Brain microvascular endothelial cell (primary cell): ENCODE data around the gene ANKRD9.

ENCODE experiments used
- DNase-seq: peaks from one replicate; pipeline ENCODE4 v3.0.0-alpha.2; 2020
- H3K27ac ChIP-seq: fragments of 250-450 bp; sonication (Bioruptor Pico); 2 replicates; pipeline ENCODE4 v1.5.1; 2020; ENCODE audit warnings: mild to moderate bottlenecking, moderate library complexity
- H3K27me3 ChIP-seq: fragments of 250-450 bp; sonication (Bioruptor Pico); replicated peaks from 2 replicates; pipeline ENCODE4 v1.5.1; 2020; ENCODE audit warnings: mild to moderate bottlenecking
- H3K36me3 ChIP-seq: fragments of 250-450 bp; sonication (Bioruptor Pico); replicated peaks from 2 replicates; pipeline ENCODE4 v1.5.1; 2020; ENCODE audit warnings: mild to moderate bottlenecking
- H3K4me3 ChIP-seq: 2 replicates; pipeline ENCODE4 v1.5.1; 2011; ENCODE audit warnings: low read depth, mild to moderate bottlenecking, control low read depth, low read length, moderate library complexity
- in situ Hi-C: cut with HindIII; loops from 2 replicates; pipeline ENCODE4 v1.10.0; 2017; ENCODE audit warnings: low sequenced_read_pairs, low pct_ligation_motif_present
- TF ChIP-seq, protein P1 (sequence below): IDR thresholded peaks from 2 replicates; pipeline ENCODE4 v1.5.1; 2011; ENCODE audit warnings: low read depth, mild to moderate bottlenecking, moderate library complexity, low read length, control low read depth, inconsistent platforms; ENCODE audit errors: missing control alignments

Gene ANKRD9

DNA sequence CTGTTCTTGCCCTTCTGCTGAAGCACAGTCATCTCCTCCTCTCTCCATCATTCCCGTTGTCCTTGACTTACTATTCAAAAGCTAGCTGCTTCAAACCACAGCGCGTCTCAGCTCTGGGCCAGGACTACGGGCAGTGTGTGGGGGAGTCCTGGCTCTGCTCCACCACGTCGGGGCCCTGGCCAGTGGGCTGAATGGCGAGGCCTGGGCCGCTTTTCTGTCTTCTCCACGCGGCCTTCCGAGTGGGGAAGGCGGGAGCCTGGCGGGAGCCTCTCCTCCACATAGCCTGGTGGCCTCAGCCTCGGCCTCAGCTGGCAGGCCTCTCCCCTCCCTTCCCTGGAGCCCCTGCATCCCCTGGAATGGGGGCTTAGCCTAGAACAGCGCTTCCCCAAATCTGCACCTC is 16.5 kb downstream of the ANKRD9 start:
- H3K36me3 ChIP-seq = peaks cover 2% of the 10 kb centered on the region
- no peaks in the 10 kb centered on the region for H3K27me3 ChIP-seq
- TF ChIP-seq, protein P1, sequence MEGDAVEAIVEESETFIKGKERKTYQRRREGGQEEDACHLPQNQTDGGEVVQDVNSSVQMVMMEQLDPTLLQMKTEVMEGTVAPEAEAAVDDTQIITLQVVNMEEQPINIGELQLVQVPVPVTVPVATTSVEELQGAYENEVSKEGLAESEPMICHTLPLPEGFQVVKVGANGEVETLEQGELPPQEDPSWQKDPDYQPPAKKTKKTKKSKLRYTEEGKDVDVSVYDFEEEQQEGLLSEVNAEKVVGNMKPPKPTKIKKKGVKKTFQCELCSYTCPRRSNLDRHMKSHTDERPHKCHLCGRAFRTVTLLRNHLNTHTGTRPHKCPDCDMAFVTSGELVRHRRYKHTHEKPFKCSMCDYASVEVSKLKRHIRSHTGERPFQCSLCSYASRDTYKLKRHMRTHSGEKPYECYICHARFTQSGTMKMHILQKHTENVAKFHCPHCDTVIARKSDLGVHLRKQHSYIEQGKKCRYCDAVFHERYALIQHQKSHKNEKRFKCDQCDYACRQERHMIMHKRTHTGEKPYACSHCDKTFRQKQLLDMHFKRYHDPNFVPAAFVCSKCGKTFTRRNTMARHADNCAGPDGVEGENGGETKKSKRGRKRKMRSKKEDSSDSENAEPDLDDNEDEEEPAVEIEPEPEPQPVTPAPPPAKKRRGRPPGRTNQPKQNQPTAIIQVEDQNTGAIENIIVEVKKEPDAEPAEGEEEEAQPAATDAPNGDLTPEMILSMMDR = no peak
- H3K27ac ChIP-seq = no peak overlapping the region
- DNase-seq = no peak
- in situ Hi-C loops = no loop called here
- no peak overlapping the region for H3K4me3 ChIP-seq

DNA sequence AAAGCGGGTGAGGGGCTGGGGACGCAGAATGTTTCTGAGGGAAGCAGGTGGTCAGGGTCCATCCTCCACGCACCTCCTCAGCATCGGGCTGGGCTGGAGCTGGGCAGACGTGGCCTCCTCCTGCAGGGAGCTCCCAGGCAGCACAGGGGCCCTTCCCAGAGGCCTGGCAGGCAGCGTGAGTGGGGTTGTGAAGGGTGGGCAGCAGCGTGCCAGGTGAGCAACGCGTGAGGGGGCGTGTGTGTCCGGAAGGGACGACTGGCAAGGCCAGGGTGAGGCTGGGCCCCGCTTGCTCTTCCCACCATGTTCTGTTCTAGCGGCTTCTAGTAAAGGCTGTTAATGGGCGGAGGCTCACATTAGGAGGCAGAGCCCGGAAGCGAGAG is 17.1 kb downstream of the ANKRD9 start:
- no peak for DNase-seq
- H3K27ac ChIP-seq = no peak overlapping the region
- in situ Hi-C loops = no loop called here
- TF ChIP-seq, protein P1 = no peak
- H3K4me3 ChIP-seq = no peak overlapping the region
- H3K27me3 ChIP-seq = no peaks in the 10 kb centered on the region
- H3K36me3 ChIP-seq = no peaks in the 10 kb centered on the region

DNA sequence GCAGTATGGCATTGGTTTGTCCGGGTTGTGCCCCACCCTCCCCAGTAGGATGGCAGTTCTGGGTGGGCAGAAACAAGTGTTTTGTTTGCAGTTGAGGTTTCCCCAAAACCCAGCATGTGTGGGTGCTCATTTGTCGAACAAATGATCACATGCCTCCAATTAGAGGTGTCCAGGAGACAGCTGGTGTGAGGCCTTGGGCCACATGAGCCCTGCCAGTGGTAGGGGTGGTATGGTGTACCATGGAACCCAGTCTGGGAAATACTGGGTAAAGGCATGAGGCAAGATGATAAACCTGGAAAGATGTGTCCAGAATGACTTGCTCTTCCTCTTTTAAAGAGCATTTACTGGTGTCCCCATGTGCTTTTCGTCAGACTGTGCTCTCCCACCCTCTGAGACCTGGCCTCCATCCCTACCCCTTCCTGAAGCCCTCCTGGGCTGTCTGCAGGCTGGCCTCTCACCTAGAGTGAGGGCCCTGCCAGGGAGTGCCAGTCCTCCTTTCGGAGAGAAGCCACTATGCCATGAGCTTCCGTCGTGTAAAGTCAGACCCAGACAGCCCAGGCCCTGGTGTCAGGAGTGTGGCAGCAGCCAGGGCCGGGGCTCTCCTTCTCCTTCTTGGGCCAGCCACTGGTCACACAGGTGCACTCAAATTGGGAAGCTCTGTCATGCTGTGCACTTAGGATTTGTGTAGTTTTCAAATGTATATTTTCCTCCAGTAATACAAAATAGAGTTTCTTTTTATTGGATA is 17.6 kb downstream of the ANKRD9 start:
- in situ Hi-C loops = no loop called here
- Histone ChIP-seq H3K27ac (no peak overlapping the region), H3K36me3 (no peaks in the 10 kb centered on the region), H3K4me3 (no peak overlapping the region), H3K27me3 (no peaks in the 10 kb centered on the region)
- TF ChIP-seq, protein P1 = no peak
- no peak for DNase-seq

DNA sequence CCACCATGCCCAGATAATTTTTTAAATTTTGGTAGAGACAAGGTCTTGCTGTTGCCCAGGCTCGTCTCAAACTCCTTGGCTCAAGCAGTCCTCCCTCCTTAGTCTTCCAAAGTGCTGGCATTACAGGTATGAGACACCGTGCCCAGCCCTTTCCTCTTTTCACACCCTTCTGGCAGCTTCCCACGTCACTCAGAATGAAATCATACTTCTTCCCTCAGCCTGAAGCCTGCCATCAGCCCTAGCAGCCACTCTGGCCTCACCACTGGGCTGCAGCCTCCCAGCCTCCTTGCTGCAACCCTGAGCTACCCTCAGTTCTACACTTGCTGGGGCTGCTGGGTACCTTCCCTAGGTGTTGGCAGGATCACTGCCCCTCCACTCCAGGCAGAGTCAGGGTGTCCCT is 18.2 kb downstream of the ANKRD9 start:
- no peaks in the 10 kb centered on the region for H3K36me3 ChIP-seq
- H3K27me3 ChIP-seq = no peaks in the 10 kb centered on the region
- no peak overlapping the region for H3K27ac ChIP-seq
- no peak overlapping the region for H3K4me3 ChIP-seq
- TF ChIP-seq, protein P1 = no peak
- in situ Hi-C loops = no loop called here
- no peak for DNase-seq

DNA sequence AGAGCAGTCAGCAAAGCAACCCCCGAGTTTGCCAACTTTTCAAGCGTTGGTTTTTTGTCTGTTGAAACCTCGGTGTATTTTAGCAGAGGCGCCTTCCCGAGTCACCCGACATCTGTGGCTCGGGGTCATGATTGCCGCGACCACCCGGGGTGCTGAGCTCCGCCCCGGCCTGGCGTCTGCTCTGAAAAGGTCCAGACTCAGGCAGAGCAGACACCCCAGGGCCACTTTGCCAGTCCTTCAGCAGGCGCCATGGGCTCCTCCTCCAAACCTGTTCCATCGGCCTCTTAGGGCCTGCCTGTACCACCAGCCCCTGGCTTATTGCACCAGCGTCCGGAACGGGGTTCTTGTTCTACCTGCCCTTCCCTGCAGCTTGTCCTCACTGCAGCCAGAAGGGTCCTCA is 19.1 kb downstream of the ANKRD9 start:
- DNase-seq = no peak
- TF ChIP-seq, protein P1 = no peak
- Histone ChIP-seq H3K27ac (no peak overlapping the region), H3K27me3 (no peaks in the 10 kb centered on the region), H3K36me3 (no peaks in the 10 kb centered on the region), H3K4me3 (no peak overlapping the region)
- in situ Hi-C loops = no loop called here

DNA sequence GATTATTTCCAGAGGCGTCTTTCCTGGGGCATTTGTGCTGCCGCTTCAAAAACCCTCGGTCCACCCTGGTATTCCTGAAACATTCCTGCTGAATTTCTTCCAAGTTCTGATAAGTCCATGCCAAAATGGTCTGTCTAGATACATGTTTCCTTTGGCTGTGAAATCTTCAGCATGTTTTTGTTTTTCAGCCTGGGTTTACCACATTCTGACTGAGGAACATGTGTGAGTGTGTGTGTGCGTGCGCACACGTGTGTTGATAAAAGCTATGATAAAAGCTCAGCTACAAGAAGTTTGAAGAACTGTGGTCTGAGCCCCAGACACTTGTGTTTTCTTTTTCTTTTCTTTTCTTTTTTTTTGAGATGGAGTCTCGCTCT is 22.4 kb downstream of the ANKRD9 start:
- DNase-seq = no peak
- no peaks in the 10 kb centered on the region for H3K27me3 ChIP-seq
- TF ChIP-seq, protein P1 = no peak
- H3K36me3 ChIP-seq = no peaks in the 10 kb centered on the region
- H3K4me3 ChIP-seq = no peak overlapping the region
- in situ Hi-C loops = no loop called here
- H3K27ac ChIP-seq = no peak overlapping the region
